IMR-90 (cell line): ENCODE measurements around the gene PRKCE. TPM values are rescaled to one million over a fixed set of nuclear protein-coding genes. Genes with fewer than 3 reads are reported as not detected.
A peak's percentile ranks its signal among the peaks of the same experiment; 100 is the strongest.

ENCODE experiments used
- ATAC-seq: fragments of 200-7000 bp; cut with Tn5 transposase; 2 replicates; pipeline ENCODE4 v1.9.1; 2020; ENCODE audit warnings: low read depth, mild to moderate bottlenecking, moderate library complexity
- BruUV-seq: library from RNA; stranded (reverse); fragments of 400-500 nt; replicated peaks from 2 replicates; lab custom pipeline; 2021; lab: Mats Ljungman, UMichigan
- CTCF ChIA-PET: fragments of 300-600 bp; formaldehyde crosslinking; extraction: SDS; loops from one replicate; lab custom pipeline; 2021; ENCODE audit warnings: antibody characterized with exemption; lab: Yijun Ruan, JAX
- POLR2A ChIA-PET: fragments of 300-600 bp; sonication (Branson Sonifier 250); formaldehyde crosslinking; loops from one replicate; lab custom pipeline; 2022; ENCODE audit warnings: antibody characterized with exemption; ENCODE audit not compliant: unreplicated experiment; lab: Charles Lee
- DNase-seq: peaks from one replicate; pipeline ENCODE4 v3.0.0; 2013
- H2AFZ ChIP-seq: replicated peaks from 2 replicates; pipeline ENCODE3; 2013; ENCODE audit warnings: low read length, mild to moderate bottlenecking; ENCODE audit not compliant: poor library complexity
- H2AK5ac ChIP-seq: 2 replicates; pipeline ENCODE4 v1.6.1; 2013; ENCODE audit warnings: low read depth, low read length, inconsistent platforms
- H2AK9ac ChIP-seq: replicated peaks from 2 replicates; pipeline ENCODE3; 2013; ENCODE audit warnings: mild to moderate bottlenecking, low read depth, low read length, moderate library complexity; ENCODE audit not compliant: poor library complexity
- H2BK120ac ChIP-seq: 2 replicates; pipeline ENCODE4 v1.6.1; 2013; ENCODE audit warnings: low read depth, low read length, inconsistent platforms
- H2BK15ac ChIP-seq: 3 replicates; pipeline ENCODE4 v1.6.1; 2013; ENCODE audit warnings: low read depth, low read length, inconsistent platforms
- H2BK20ac ChIP-seq: 2 replicates; pipeline ENCODE4 v1.6.1; 2013; ENCODE audit warnings: low read depth, mild to moderate bottlenecking, inconsistent platforms, low read length, moderate library complexity
- H2BK5ac ChIP-seq: 2 replicates; pipeline ENCODE4 v1.6.1; 2013; ENCODE audit warnings: mild to moderate bottlenecking, low read depth, low read length, inconsistent platforms; ENCODE audit not compliant: poor library complexity, severe bottlenecking
- H3K14ac ChIP-seq: replicated peaks from 2 replicates; pipeline ENCODE4 v1.6.1; 2013; ENCODE audit warnings: low read depth, low read length, inconsistent platforms
- H3K18ac ChIP-seq: 2 replicates; pipeline ENCODE4 v1.6.1; 2013; ENCODE audit warnings: low read depth, low read length, control low read depth
- H3K23ac ChIP-seq: 2 replicates; pipeline ENCODE4 v1.6.1; 2013; ENCODE audit warnings: low read depth, low read length, inconsistent platforms
- H3K27ac ChIP-seq: 2 replicates; pipeline ENCODE4 v1.5.1; 2013; ENCODE audit warnings: mild to moderate bottlenecking, control low read depth, low read length; ENCODE audit not compliant: insufficient read depth
- H3K27me3 ChIP-seq: 2 replicates; pipeline ENCODE4 v1.6.1; 2013; ENCODE audit warnings: low read length; ENCODE audit not compliant: control insufficient read depth, insufficient read depth
- H3K36me3 ChIP-seq: 2 replicates; pipeline ENCODE4 v1.6.1; 2013; ENCODE audit warnings: low read length, mixed read lengths; ENCODE audit not compliant: control insufficient read depth, insufficient read depth
- H3K4ac ChIP-seq: 2 replicates; pipeline ENCODE4 v1.6.1; 2013; ENCODE audit warnings: low read depth, low read length, inconsistent platforms
- H3K4me1 ChIP-seq: 2 replicates; pipeline ENCODE4 v1.6.1; 2013; ENCODE audit warnings: low read length, mixed read lengths; ENCODE audit not compliant: control insufficient read depth, insufficient read depth
- H3K4me2 ChIP-seq: 2 replicates; pipeline ENCODE4 v1.6.1; 2013; ENCODE audit warnings: low read depth, mild to moderate bottlenecking, control low read depth, low read length, moderate library complexity
- H3K4me3 ChIP-seq: 2 replicates; pipeline ENCODE4 v1.5.1; 2013; ENCODE audit warnings: low read depth, mild to moderate bottlenecking, control low read depth, low read length, moderate library complexity; ENCODE audit not compliant: insufficient read depth
- H3K56ac ChIP-seq: 2 replicates; pipeline ENCODE4 v1.6.1; 2013; ENCODE audit warnings: low read length, inconsistent platforms; ENCODE audit not compliant: insufficient read depth; ENCODE audit errors: extremely low read depth
- H3K79me1 ChIP-seq, 2 experiments: 2 replicates each; pipeline ENCODE4 v1.6.1; 2013; ENCODE audit warnings: low read length in 2 of 2, inconsistent platforms in 1 of 2, low read depth in 1 of 2
- H3K9ac ChIP-seq: 2 replicates; pipeline ENCODE4 v1.6.1; 2013; ENCODE audit warnings: low read depth, low read length, control low read depth
- H3K9me1 ChIP-seq: 2 replicates; pipeline ENCODE4 v1.6.1; 2013; ENCODE audit warnings: low read length, inconsistent platforms; ENCODE audit not compliant: insufficient read depth
- H3K9me3 ChIP-seq: 2 replicates; pipeline ENCODE4 v1.6.1; 2013; ENCODE audit warnings: low read length; ENCODE audit not compliant: control insufficient read depth, insufficient read depth
- H4K20me1 ChIP-seq: 2 replicates; pipeline ENCODE4 v1.6.1; 2013; ENCODE audit warnings: low read length, inconsistent platforms; ENCODE audit not compliant: insufficient read depth
- H4K5ac ChIP-seq: 2 replicates; pipeline ENCODE4 v1.6.1; 2013; ENCODE audit warnings: mild to moderate bottlenecking, low read depth, low read length, control low read depth
- H4K8ac ChIP-seq, 2 experiments: 2 replicates each; pipeline ENCODE4 v1.6.1; 2013; ENCODE audit warnings: low read depth in 2 of 2, low read length in 2 of 2, control low read depth in 1 of 2, inconsistent platforms in 1 of 2
- H4K91ac ChIP-seq: 2 replicates; pipeline ENCODE4 v1.6.1; 2013; ENCODE audit warnings: low read depth, low read length, inconsistent platforms; ENCODE audit not compliant: insufficient read depth
- CEBPB ChIP-seq: IDR thresholded peaks from 2 replicates; pipeline ENCODE4 v1.6.1; 2012; ENCODE audit warnings: low read depth, low read length, improper control_type of control experiment
- CTCF ChIP-seq: conservative IDR thresholded peaks from 2 replicates; pipeline ENCODE4 v1.5.1; 2012; ENCODE audit warnings: mild to moderate bottlenecking, low read depth, low read length, improper control_type of control experiment
- ELK1 ChIP-seq: fragments of 150-350 bp; IDR thresholded peaks from 2 replicates; pipeline ENCODE4 v1.6.1; 2016; ENCODE audit warnings: low read depth, mild to moderate bottlenecking, low read length, moderate library complexity, borderline replicate concordance
- MXI1 ChIP-seq: IDR thresholded peaks from 2 replicates; pipeline ENCODE4 v1.6.1; 2012; ENCODE audit warnings: low read depth, mild to moderate bottlenecking, low read length, moderate library complexity, borderline replicate concordance
- NFE2L2 ChIP-seq: fragments of 150-350 bp; IDR thresholded peaks from 2 replicates; pipeline ENCODE4 v1.6.1; 2016; ENCODE audit warnings: low read depth, mild to moderate bottlenecking, low read length
- SMC3 ChIP-seq: fragments of 150-350 bp; IDR thresholded peaks from 2 replicates; pipeline ENCODE4 v1.6.1; 2016; ENCODE audit warnings: low read depth, mild to moderate bottlenecking, antibody characterized with exemption, low read length, moderate library complexity
- USF2 ChIP-seq: fragments of 150-350 bp; IDR thresholded peaks from 2 replicates; pipeline ENCODE4 v1.6.1; 2017; ENCODE audit warnings: mild to moderate bottlenecking, antibody characterized with exemption, low read length, low read depth
- WGBS, 2 experiments: methylation state at CpG; one replicate each; pipeline versions ENCODE4 v1.1.5 to v1.1.7; 2013; ENCODE audit warnings: missing lambda C conversion rate in 2 of 2; ENCODE audit not compliant: insufficient read length in 1 of 2; ENCODE audit errors: extremely low coverage in 2 of 2; 5-methylcytosine and 5-hydroxymethylcytosine counted together
- dilution Hi-C: fragments of 300-500 bp; cut with HindIII; formaldehyde crosslinking; loops from one replicate; pipeline ENCODE4 v1.14.3; 2018; ENCODE audit warnings: low sequenced_read_pairs; ENCODE audit not compliant: unreplicated experiment
- in situ Hi-C: fragments of 300-500 bp; cut with MboI; formaldehyde crosslinking; loops from 3 replicates; pipeline ENCODE4 v1.14.3; 2019; ENCODE audit warnings: low sequenced_read_pairs, inconsistent platforms, mixed read lengths
- intact Hi-C: fragments of 100-400 bp; cut with micrococcal nuclease; formaldehyde crosslinking; loops from 2 replicates; pipeline ENCODE4 v1.10.0; 2022
- polyA plus RNA-seq, 3 experiments: library from polyadenylated mRNA; depleted of rRNA; stranded (reverse); fragments of >200 nt; gene quantifications; 2 replicates each; pipeline ENCODE4 v1.2.3, GENCODE V29; 2012; ENCODE audit warnings: low replicate concordance in 1 of 3
- total RNA-seq: library from RNA; depleted of rRNA; stranded (reverse); fragments of >200 nt; gene quantifications from 2 replicates; pipeline ENCODE4 v1.2.3, GENCODE V29; 2012

PRKCE gene
- total and polyA plus RNA-seq, 2 of the 4 experiments (the other 2 are of a cell fraction), result 8.1 to 32.4 TPM

- no peak for TF ChIP-seq MXI1
Measured at GRCh38 chr2:46236006-46236875, 584.8 kb downstream of the PRKCE start (continued).

- H4K8ac ChIP-seq, result no peak overlapping the region
- no peak overlapping the region for H3K4ac ChIP-seq
- no peak overlapping the region for H3K4me2 ChIP-seq
- no peak overlapping the region for H3K56ac ChIP-seq
- H2BK120ac ChIP-seq, result no peak overlapping the region
- no peak overlapping the region for H3K27ac ChIP-seq
- H2AK9ac ChIP-seq, result no peak overlapping the region
- ATAC-seq (no peak), DNase-seq (no peak)
- intact Hi-C loops (no loop called here), dilution Hi-C loops (no loop called here), in situ Hi-C loops (no loop called here)
- no peaks in the 10 kb centered on the region for H3K4me1 ChIP-seq
- no peaks in the 10 kb centered on the region for H4K20me1 ChIP-seq
- H3K14ac ChIP-seq, result no peak overlapping the region
- H3K4me3 ChIP-seq, result no peak overlapping the region
- BruUV-seq, result no TSS peak
- no peaks in the 10 kb centered on the region for H3K9me1 ChIP-seq
- no peaks in the 10 kb centered on the region for H3K36me3 ChIP-seq
- no peak overlapping the region for H3K18ac ChIP-seq
- no peak overlapping the region; the same call in 1 of the 2 replicates for H2BK20ac ChIP-seq
- WGBS, 2 experiments, result 76% methylated on average over 2 of the region's 8 CpGs; no CpG with 5 or more reads in 1 of the 2 experiments
- peaks cover 2% of the 10 kb centered on the region; the same call in 1 of the 2 replicates for H3K9me3 ChIP-seq
- H3K27me3 ChIP-seq, result peaks cover 12% of the 10 kb centered on the region
- H4K91ac ChIP-seq, result no peak overlapping the region
- no peak overlapping the region for H2BK5ac ChIP-seq
- POLR2A ChIA-PET, result no interaction called here
- no peak overlapping the region for H3K9ac ChIP-seq
- H3K79me1 ChIP-seq, result no peaks in the 10 kb centered on the region
- CTCF ChIA-PET, result no interaction called here
- H4K5ac ChIP-seq, result no peak overlapping the region
- H3K23ac ChIP-seq, result 0 out of 2 replicates have a peak overlapping the region, but pooled peaks have one; percentile 9
- no peak overlapping the region for H2AFZ ChIP-seq
- H2AK5ac ChIP-seq, result no peak overlapping the region
- no peak overlapping the region for H2BK15ac ChIP-seq
- TF ChIP-seq USF2, result no peak
- TF ChIP-seq ELK1, result no peak
- TF ChIP-seq CTCF, result no peak
- TF ChIP-seq SMC3, result no peak
- TF ChIP-seq CEBPB, result no peak
- no peak for TF ChIP-seq NFE2L2
Measured at GRCh38 chr2:46236876-46237859, 585.7 kb downstream of the PRKCE start.
